Fibroblast of skin of left biceps (primary cell): ENCODE data around the gene CNTNAP2.

Source experiments
- DNase-seq, 2 experiments: peaks; one replicate each; pipeline ENCODE4 v3.0.0-alpha.2; 2013; ENCODE audit warnings: low read depth in 2 of 2

CNTNAP2 gene

GRCh38 chr7:146764458-146764857, 647.9 kb downstream of the CNTNAP2 start:
- no peak for DNase-seq

GRCh38 chr7:146768957-146769356, 652.4 kb downstream of the CNTNAP2 start:
- DNase-seq, result no peak

GRCh38 chr7:146772601-146773000, 656.0 kb downstream of the CNTNAP2 start:
- DNase-seq, result no peak

- DNase-seq, result peak in 1 of 2 experiments; percentile 1
Observed at GRCh38 chr7:146773506-146773905, 656.9 kb downstream of the CNTNAP2 start.

- no peak for DNase-seq
Observed at GRCh38 chr7:146781352-146782116, 664.9 kb downstream of the CNTNAP2 start.

- no peak for DNase-seq
Observed at GRCh38 chr7:146787266-146787665, 670.7 kb downstream of the CNTNAP2 start.

GRCh38 chr7:146788008-146788407, 671.4 kb downstream of the CNTNAP2 start:
- DNase-seq, result no peak

GRCh38 chr7:146791344-146792285, 675.0 kb downstream of the CNTNAP2 start:
- DNase-seq, result no peak

GRCh38 chr7:146804620-146805019, 688.0 kb downstream of the CNTNAP2 start:
- DNase-seq, result no peak

- DNase-seq, result peak; percentile 5 to 17
Observed at GRCh38 chr7:146805082-146805481, 688.5 kb downstream of the CNTNAP2 start.

- DNase-seq, result no peak
Observed at GRCh38 chr7:146826329-146826728, 709.7 kb downstream of the CNTNAP2 start.

- no peak for DNase-seq
Observed at GRCh38 chr7:146830686-146831085, 714.1 kb downstream of the CNTNAP2 start.

- DNase-seq, result no peak
Observed at GRCh38 chr7:146831875-146832274, 715.3 kb downstream of the CNTNAP2 start.

GRCh38 chr7:146844405-146844804, 727.8 kb downstream of the CNTNAP2 start:
- no peak for DNase-seq

GRCh38 chr7:146858690-146859089, 742.1 kb downstream of the CNTNAP2 start:
- no peak for DNase-seq

- no peak for DNase-seq
Observed at GRCh38 chr7:146861701-146862100, 745.1 kb downstream of the CNTNAP2 start.

- DNase-seq, result no peak
Observed at GRCh38 chr7:146862415-146862814, 745.8 kb downstream of the CNTNAP2 start.

GRCh38 chr7:146864644-146865043, 748.0 kb downstream of the CNTNAP2 start:
- no peak for DNase-seq

GRCh38 chr7:146865696-146866095, 749.1 kb downstream of the CNTNAP2 start:
- DNase-seq, result no peak

GRCh38 chr7:146874722-146875121, 758.1 kb downstream of the CNTNAP2 start:
- DNase-seq, result no peak

GRCh38 chr7:146875237-146875785, 758.7 kb downstream of the CNTNAP2 start:
- DNase-seq, result no peak

- DNase-seq, result no peak
Observed at GRCh38 chr7:146875981-146876380, 759.4 kb downstream of the CNTNAP2 start.
